Measurements from ENCODE around the gene TF.

The TF gene

DNA sequence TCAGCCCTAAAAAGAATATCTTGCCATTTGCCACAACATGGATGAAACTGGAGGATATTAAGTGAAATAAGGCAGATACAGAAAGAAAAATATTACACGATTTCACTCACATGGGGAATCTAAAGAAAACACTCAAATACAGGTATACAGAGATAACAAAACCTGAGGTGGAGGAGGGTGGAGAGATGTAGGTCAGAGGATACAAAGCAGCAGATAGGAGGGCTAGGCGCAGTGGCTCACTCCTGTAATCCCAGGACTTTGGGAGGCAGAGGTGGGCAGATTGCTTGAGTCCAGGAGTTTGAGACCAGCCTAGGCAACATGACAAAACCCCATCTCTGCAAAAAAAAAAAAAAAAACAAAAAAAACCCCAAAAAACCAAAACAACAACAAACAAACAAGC, 36.3 kb downstream of the TF start:
- no peak for TF ChIP-seq FOXP2 (optimal IDR thresholded peaks at IDR 0.05; ENCODE audit: borderline replicate concordance, extremely low read depth, extremely low read length, insufficient read depth)
- TF ChIP-seq, protein P1, sequence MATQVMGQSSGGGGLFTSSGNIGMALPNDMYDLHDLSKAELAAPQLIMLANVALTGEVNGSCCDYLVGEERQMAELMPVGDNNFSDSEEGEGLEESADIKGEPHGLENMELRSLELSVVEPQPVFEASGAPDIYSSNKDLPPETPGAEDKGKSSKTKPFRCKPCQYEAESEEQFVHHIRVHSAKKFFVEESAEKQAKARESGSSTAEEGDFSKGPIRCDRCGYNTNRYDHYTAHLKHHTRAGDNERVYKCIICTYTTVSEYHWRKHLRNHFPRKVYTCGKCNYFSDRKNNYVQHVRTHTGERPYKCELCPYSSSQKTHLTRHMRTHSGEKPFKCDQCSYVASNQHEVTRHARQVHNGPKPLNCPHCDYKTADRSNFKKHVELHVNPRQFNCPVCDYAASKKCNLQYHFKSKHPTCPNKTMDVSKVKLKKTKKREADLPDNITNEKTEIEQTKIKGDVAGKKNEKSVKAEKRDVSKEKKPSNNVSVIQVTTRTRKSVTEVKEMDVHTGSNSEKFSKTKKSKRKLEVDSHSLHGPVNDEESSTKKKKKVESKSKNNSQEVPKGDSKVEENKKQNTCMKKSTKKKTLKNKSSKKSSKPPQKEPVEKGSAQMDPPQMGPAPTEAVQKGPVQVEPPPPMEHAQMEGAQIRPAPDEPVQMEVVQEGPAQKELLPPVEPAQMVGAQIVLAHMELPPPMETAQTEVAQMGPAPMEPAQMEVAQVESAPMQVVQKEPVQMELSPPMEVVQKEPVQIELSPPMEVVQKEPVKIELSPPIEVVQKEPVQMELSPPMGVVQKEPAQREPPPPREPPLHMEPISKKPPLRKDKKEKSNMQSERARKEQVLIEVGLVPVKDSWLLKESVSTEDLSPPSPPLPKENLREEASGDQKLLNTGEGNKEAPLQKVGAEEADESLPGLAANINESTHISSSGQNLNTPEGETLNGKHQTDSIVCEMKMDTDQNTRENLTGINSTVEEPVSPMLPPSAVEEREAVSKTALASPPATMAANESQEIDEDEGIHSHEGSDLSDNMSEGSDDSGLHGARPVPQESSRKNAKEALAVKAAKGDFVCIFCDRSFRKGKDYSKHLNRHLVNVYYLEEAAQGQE (IDR thresholded peaks at IDR 0.05; ENCODE audit: insufficient read depth in 1 of 2, low read depth in 2 of 2, low read length in 2 of 2) = no peak
- no peak for TF ChIP-seq TAF1 (IDR thresholded peaks at IDR 0.05; ENCODE audit: borderline replicate concordance, insufficient read depth, low read length)

- TF ChIP-seq, protein P1 (IDR thresholded peaks at IDR 0.05; ENCODE audit: insufficient read depth in 1 of 2, low read depth in 2 of 2, low read length in 2 of 2) = no peak
- TF ChIP-seq SIN3A (IDR thresholded peaks at IDR 0.05; ENCODE audit: borderline replicate concordance, insufficient read depth, low read length) (no peak), FOXP2 (optimal IDR thresholded peaks at IDR 0.05; ENCODE audit: borderline replicate concordance, extremely low read depth, extremely low read length, insufficient read depth) (no peak), TAF1 (IDR thresholded peaks at IDR 0.05; ENCODE audit: borderline replicate concordance, insufficient read depth, low read length) (no peak), POLR2AphosphoS5 (IDR thresholded peaks at IDR 0.05; ENCODE audit: low read depth, low read length) (no peak)
These were observed 37.6 kb downstream of the TF start for GRCh38 chr3:133783762-133784161.

GRCh38 chr3:133788024-133788423, 41.8 kb downstream of the TF start:
- no peak for TF ChIP-seq POLR2AphosphoS5 (IDR thresholded peaks at IDR 0.05; ENCODE audit: low read depth, low read length)

GRCh38 chr3:133792171-133792763, 46.1 kb downstream of the TF start:
- TF ChIP-seq SIN3A (IDR thresholded peaks at IDR 0.05; ENCODE audit: borderline replicate concordance, insufficient read depth, low read length) = no peak
- TF ChIP-seq, protein P1 (IDR thresholded peaks at IDR 0.05; ENCODE audit: insufficient read depth in 1 of 2, low read depth in 2 of 2, low read length in 2 of 2) = no peak
- no peak for TF ChIP-seq TAF1 (IDR thresholded peaks at IDR 0.05; ENCODE audit: borderline replicate concordance, insufficient read depth, low read length)
- no peak for TF ChIP-seq POLR2AphosphoS5 (IDR thresholded peaks at IDR 0.05; ENCODE audit: low read depth, low read length)
- no peak for TF ChIP-seq FOXP2 (optimal IDR thresholded peaks at IDR 0.05; ENCODE audit: borderline replicate concordance, extremely low read depth, extremely low read length, insufficient read depth)

DNA sequence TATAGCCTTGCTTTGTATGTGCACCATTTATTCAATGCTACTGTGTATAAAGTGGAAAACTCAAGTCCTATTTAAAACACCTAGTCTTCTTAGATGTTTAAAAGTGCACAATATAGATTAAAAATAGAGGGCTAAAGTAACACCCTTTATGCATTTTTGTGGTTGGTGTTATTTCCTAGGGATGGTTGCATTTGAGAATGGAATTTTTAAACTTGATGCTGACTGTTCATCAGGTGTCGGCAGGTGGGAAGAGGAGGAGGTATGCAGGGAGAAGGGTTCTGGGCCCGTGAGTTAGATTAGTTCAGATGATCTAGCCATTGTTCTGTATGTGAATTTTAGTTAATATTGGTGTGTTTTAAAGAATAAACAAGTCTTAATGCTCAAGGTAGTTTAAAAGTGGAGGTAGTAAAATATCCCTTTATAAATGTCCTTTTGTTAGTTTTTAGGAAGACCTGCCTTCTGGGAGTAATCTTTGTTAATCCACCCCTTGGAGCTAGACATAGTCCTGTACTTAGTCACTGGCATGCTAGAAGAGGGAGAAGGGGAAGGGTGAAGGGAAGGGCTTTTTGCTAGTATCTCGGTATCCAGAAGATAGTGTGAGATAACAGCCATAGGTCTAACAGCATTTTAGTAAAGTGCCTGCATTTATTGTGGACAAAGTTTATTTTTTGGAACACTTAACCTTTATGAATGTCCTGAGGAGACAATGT, 51.4 kb downstream of the TF start:
- no peak for TF ChIP-seq FOXP2 (optimal IDR thresholded peaks at IDR 0.05; ENCODE audit: borderline replicate concordance, extremely low read depth, extremely low read length, insufficient read depth)
- TF ChIP-seq POLR2AphosphoS5 (IDR thresholded peaks at IDR 0.05; ENCODE audit: low read depth, low read length) = no peak
- TF ChIP-seq TAF1 (IDR thresholded peaks at IDR 0.05; ENCODE audit: borderline replicate concordance, insufficient read depth, low read length) = no peak
- TF ChIP-seq, protein P1 (IDR thresholded peaks at IDR 0.05; ENCODE audit: insufficient read depth in 1 of 2, low read depth in 2 of 2, low read length in 2 of 2) = no peak
- TF ChIP-seq SIN3A (IDR thresholded peaks at IDR 0.05; ENCODE audit: borderline replicate concordance, insufficient read depth, low read length) = no peak

Measured in PFSK-1 (cell line).